Gastroesophageal sphincter (tissue), 3 donors: ENCODE results near the gene XRCC3.

Source experiments
- CTCF ChIP-seq, 4 experiments: fragments of 200-600 bp in 2 of 4; fragments of 450-650 bp in 2 of 4; sonication (generic) in 1 of 4; IDR thresholded peaks; one replicate each; pipeline ENCODE4 v1.5.1; 2017 to 2019; ENCODE audit warnings: antibody characterized with exemption in 4 of 4, mild to moderate bottlenecking in 2 of 4, moderate library complexity in 2 of 4
- EP300 ChIP-seq: sonication (generic); formaldehyde crosslinking; IDR thresholded peaks from one replicate; pipeline ENCODE4 v1.6.1; 2017; ENCODE audit warnings: antibody characterized with exemption, mild to moderate bottlenecking
- POLR2A ChIP-seq, 2 donors: fragments of 450-650 bp; IDR thresholded peaks; one replicate each; pipeline ENCODE4 v1.6.1; 2017; ENCODE audit warnings: antibody characterized with exemption in 2 of 2, mild to moderate bottlenecking in 2 of 2, moderate library complexity in 1 of 2
- POLR2AphosphoS5 ChIP-seq: sonication (generic); formaldehyde crosslinking; IDR thresholded peaks from one replicate; pipeline ENCODE4 v1.6.1; 2017; ENCODE audit warnings: antibody characterized with exemption

GRCh38 chr14:103738701-103739451 lies 23.6 kb upstream of the XRCC3 start:
- TF ChIP-seq EP300 (no peak), CTCF (IDR thresholded peaks at IDR 0.05) (no peak), POLR2AphosphoS5 (no peak), POLR2A (IDR thresholded peaks at IDR 0.05) (no peak)
